KMS-11 (cell line): ENCODE results near the gene BEGAIN.

Experiments used
- H2AFZ ChIP-seq: fragments of 200-600 bp; sonication (generic); 2 replicates; pipeline ENCODE4 v1.6.1; 2016; ENCODE audit warnings: antibody characterized with exemption, mixed run types, low read depth
- H3K27ac ChIP-seq: fragments of 200-600 bp; sonication (generic); 2 replicates; pipeline ENCODE4 v1.6.1; 2016; ENCODE audit warnings: mild to moderate bottlenecking, mixed run types
- H3K27me3 ChIP-seq: fragments of 200-600 bp; sonication (generic); 2 replicates; pipeline ENCODE4 v1.6.1; 2017; ENCODE audit warnings: mild to moderate bottlenecking, low read depth, mixed run types, moderate library complexity; ENCODE audit not compliant: insufficient read depth
- H3K36me3 ChIP-seq: fragments of 200-600 bp; sonication (generic); 2 replicates; pipeline ENCODE4 v1.6.1; 2017; ENCODE audit warnings: mild to moderate bottlenecking, mixed run types; ENCODE audit not compliant: insufficient read depth
- H3K4me1 ChIP-seq: fragments of 200-600 bp; sonication (generic); 2 replicates; pipeline ENCODE4 v1.6.1; 2016; ENCODE audit warnings: mild to moderate bottlenecking, low read depth, mixed run types; ENCODE audit not compliant: poor library complexity, severe bottlenecking
- H3K4me2 ChIP-seq: fragments of 200-600 bp; sonication (generic); 2 replicates; pipeline ENCODE4 v1.7.0; 2016; ENCODE audit warnings: mild to moderate bottlenecking, mixed run types
- H3K4me3 ChIP-seq: fragments of 200-600 bp; sonication (generic); IDR thresholded peaks from 2 replicates; pipeline ENCODE4 v1.6.1; 2017; ENCODE audit warnings: low read depth, low read length, mixed read lengths; ENCODE audit not compliant: insufficient read depth
- H3K79me2 ChIP-seq: fragments of 200-600 bp; sonication (generic); 2 replicates; pipeline ENCODE4 v1.6.1; 2016; ENCODE audit warnings: low read depth, mixed run types; ENCODE audit not compliant: insufficient read depth
- H3K9ac ChIP-seq: fragments of 200-600 bp; sonication (generic); 2 replicates; pipeline ENCODE4 v1.6.1; 2016; ENCODE audit warnings: mild to moderate bottlenecking, mixed run types
- H4K20me1 ChIP-seq: fragments of 200-600 bp; sonication (generic); 2 replicates; pipeline ENCODE4 v1.6.1; 2016; ENCODE audit warnings: mild to moderate bottlenecking, mixed run types; ENCODE audit not compliant: insufficient read depth
- TF ChIP-seq, protein P1 (sequence below): fragments of 200-600 bp; sonication (generic); conservative IDR thresholded peaks from 2 replicates; pipeline ENCODE4 v1.6.1; 2017; ENCODE audit warnings: low read depth, mild to moderate bottlenecking, antibody characterized with exemption, low read length, moderate library complexity, mixed read lengths

Gene BEGAIN

GRCh38 chr14:100559455-100559854 lies 27.8 kb downstream of the BEGAIN start:
- H3K9ac ChIP-seq, result no peak overlapping the region
- no peak overlapping the region for H3K4me3 ChIP-seq
- H2AFZ ChIP-seq, result no peak overlapping the region
- no peaks in the 10 kb centered on the region for H3K4me1 ChIP-seq
- no peaks in the 10 kb centered on the region for H3K79me2 ChIP-seq
- TF ChIP-seq, protein P1, sequence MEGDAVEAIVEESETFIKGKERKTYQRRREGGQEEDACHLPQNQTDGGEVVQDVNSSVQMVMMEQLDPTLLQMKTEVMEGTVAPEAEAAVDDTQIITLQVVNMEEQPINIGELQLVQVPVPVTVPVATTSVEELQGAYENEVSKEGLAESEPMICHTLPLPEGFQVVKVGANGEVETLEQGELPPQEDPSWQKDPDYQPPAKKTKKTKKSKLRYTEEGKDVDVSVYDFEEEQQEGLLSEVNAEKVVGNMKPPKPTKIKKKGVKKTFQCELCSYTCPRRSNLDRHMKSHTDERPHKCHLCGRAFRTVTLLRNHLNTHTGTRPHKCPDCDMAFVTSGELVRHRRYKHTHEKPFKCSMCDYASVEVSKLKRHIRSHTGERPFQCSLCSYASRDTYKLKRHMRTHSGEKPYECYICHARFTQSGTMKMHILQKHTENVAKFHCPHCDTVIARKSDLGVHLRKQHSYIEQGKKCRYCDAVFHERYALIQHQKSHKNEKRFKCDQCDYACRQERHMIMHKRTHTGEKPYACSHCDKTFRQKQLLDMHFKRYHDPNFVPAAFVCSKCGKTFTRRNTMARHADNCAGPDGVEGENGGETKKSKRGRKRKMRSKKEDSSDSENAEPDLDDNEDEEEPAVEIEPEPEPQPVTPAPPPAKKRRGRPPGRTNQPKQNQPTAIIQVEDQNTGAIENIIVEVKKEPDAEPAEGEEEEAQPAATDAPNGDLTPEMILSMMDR, result no peak
- no peaks in the 10 kb centered on the region for H4K20me1 ChIP-seq
- no peak overlapping the region for H3K27ac ChIP-seq
- H3K27me3 ChIP-seq, result peaks cover 87% of the 10 kb centered on the region
- no peaks in the 10 kb centered on the region for H3K36me3 ChIP-seq
- H3K4me2 ChIP-seq, result no peak overlapping the region

DNA sequence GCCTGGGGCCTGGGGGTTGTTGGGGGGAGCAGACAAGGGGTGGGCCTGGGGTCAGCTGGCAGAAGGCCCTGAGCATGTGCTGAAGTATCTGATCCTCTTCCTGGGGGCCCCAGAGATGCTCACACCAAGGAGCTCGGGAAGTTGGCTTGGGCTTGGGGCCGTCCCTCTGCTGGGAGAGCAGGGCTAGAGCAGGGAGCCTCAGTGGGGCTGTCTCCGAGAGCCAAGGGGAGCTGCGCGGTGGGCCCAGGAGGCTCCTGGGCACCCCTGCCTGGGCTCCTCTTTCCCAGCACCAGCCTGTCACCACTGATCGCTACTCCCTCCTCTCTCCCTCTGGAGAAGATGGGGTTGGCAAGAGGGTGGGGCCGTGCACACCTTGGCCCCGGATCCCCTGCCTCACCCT lies 28.3 kb downstream of the BEGAIN start:
- H3K27ac ChIP-seq, result no peak overlapping the region
- H4K20me1 ChIP-seq, result no peaks in the 10 kb centered on the region
- peaks cover 86% of the 10 kb centered on the region for H3K27me3 ChIP-seq
- no peak overlapping the region for H3K4me3 ChIP-seq
- no peak overlapping the region for H3K9ac ChIP-seq
- no peak overlapping the region for H2AFZ ChIP-seq
- H3K79me2 ChIP-seq, result no peaks in the 10 kb centered on the region
- TF ChIP-seq, protein P1, result no peak
- H3K36me3 ChIP-seq, result no peaks in the 10 kb centered on the region
- no peak overlapping the region for H3K4me2 ChIP-seq
- H3K4me1 ChIP-seq, result no peaks in the 10 kb centered on the region

DNA sequence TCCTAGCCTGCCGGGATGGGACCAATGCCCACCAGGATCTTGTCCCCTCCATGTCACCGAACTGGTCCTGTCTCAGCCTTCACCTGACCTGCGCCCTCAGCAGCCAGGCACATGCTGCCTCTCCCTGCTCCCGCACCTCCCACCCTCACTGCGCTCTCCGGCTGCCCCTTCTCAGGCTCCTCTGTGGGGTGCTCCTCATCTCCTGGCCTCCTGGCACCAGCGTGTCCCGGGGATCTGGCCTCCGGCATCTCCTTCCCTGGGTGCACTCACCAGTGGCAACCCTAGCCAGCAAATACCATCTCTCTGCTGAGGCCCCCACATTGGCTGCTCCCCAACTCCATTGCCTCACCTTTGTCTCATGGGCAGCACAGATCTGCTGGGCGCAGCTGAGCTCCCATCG lies 29.0 kb downstream of the BEGAIN start:
- Histone ChIP-seq H3K36me3 (no peaks in the 10 kb centered on the region), H3K4me1 (no peaks in the 10 kb centered on the region), H3K27me3 (peaks cover 85% of the 10 kb centered on the region), H3K79me2 (no peaks in the 10 kb centered on the region), H3K4me2 (no peak overlapping the region), H3K9ac (no peak overlapping the region), H4K20me1 (no peaks in the 10 kb centered on the region), H3K4me3 (no peak overlapping the region), H2AFZ (no peak overlapping the region), H3K27ac (no peak overlapping the region)
- TF ChIP-seq, protein P1, result no peak

GRCh38 chr14:100557658-100558057 lies 29.6 kb downstream of the BEGAIN start:
- Histone ChIP-seq H3K4me1 (no peaks in the 10 kb centered on the region), H4K20me1 (no peaks in the 10 kb centered on the region), H2AFZ (no peak overlapping the region), H3K27ac (no peak overlapping the region), H3K36me3 (no peaks in the 10 kb centered on the region), H3K79me2 (no peaks in the 10 kb centered on the region), H3K4me3 (no peak overlapping the region), H3K4me2 (no peak overlapping the region), H3K27me3 (peaks cover 81% of the 10 kb centered on the region), H3K9ac (no peak overlapping the region)
- TF ChIP-seq, protein P1, result no peak
